ENCODE measurements around the gene PPM1N. TPM values are rescaled to one million over a fixed set of nuclear protein-coding genes. Genes with fewer than 3 reads are reported as not detected.

PPM1N gene
- total and polyA plus RNA-seq, 2 of the 13 experiments (the other 11 are each of a cell fraction or from before 2014, with no cell fraction given) = 0.31 to 1.8 TPM

DNA sequence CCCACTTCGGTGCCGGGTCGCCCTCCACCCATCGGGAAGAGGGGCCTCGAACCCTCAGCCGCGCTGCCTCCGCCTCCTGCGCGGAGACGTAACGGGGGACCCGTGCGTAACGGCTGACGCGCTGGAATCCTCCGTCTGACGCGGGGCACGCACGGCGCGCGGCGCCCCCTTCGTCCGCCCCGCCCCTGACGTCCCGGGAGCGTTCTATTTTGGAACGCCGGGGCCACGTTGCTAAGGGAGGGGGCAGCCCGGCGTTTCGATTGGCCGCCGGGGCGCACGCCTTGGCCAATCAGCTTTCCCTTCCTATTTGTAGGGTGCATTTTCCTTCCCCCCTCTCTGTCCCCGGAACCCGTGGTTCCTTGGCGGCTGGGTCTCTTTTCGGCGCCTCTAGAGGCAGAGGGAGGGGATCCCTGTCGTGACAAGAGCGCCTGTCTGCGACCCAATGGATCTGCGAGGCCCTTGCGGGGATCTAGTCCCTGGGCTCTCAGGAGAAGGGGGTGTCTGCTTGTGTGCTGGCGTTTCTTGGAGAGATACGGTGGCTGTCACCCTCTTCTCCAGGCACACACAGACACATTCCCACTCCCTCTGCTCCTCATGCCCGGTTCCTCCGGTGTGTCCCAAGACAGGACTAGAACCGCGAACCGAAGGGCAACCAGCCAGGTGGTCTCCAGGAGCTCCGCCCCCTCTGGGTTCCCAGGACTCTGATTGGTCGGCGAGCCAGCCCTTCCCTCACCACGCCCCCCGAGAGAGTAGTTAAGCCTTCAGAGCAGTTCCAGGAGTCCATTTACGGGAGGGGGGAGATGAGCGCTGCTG, 28.9 kb upstream of the PPM1N start (continued):
- TF ChIP-seq, protein P1, sequence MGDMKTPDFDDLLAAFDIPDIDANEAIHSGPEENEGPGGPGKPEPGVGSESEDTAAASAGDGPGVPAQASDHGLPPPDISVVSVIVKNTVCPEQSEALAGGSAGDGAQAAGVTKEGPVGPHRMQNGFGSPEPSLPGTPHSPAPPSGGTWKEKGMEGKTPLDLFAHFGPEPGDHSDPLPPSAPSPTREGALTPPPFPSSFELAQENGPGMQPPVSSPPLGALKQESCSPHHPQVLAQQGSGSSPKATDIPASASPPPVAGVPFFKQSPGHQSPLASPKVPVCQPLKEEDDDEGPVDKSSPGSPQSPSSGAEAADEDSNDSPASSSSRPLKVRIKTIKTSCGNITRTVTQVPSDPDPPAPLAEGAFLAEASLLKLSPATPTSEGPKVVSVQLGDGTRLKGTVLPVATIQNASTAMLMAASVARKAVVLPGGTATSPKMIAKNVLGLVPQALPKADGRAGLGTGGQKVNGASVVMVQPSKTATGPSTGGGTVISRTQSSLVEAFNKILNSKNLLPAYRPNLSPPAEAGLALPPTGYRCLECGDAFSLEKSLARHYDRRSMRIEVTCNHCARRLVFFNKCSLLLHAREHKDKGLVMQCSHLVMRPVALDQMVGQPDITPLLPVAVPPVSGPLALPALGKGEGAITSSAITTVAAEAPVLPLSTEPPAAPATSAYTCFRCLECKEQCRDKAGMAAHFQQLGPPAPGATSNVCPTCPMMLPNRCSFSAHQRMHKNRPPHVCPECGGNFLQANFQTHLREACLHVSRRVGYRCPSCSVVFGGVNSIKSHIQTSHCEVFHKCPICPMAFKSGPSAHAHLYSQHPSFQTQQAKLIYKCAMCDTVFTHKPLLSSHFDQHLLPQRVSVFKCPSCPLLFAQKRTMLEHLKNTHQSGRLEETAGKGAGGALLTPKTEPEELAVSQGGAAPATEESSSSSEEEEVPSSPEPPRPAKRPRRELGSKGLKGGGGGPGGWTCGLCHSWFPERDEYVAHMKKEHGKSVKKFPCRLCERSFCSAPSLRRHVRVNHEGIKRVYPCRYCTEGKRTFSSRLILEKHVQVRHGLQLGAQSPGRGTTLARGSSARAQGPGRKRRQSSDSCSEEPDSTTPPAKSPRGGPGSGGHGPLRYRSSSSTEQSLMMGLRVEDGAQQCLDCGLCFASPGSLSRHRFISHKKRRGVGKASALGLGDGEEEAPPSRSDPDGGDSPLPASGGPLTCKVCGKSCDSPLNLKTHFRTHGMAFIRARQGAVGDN (CRISPR knock-in tag; IDR thresholded peaks at IDR 0.05) = peak; percentile 83
- no peak for TF ChIP-seq ZBTB42 (CRISPR knock-in tag; IDR thresholded peaks at IDR 0.05)
- TF ChIP-seq KMT2B (CRISPR knock-in tag; IDR thresholded peaks at IDR 0.05) = no peak
- TF ChIP-seq ZNF12 (CRISPR knock-in tag; IDR thresholded peaks at IDR 0.05) = no peak
- TF ChIP-seq NPAS2 (CRISPR knock-in tag; IDR thresholded peaks at IDR 0.05; ENCODE audit: borderline replicate concordance) = no peak
- no peak for TF ChIP-seq ZNF614 (CRISPR knock-in tag; IDR thresholded peaks at IDR 0.05; ENCODE audit: borderline replicate concordance)
- TF ChIP-seq HMG20A (CRISPR knock-in tag; IDR thresholded peaks at IDR 0.05; ENCODE audit: borderline replicate concordance) = no peak
- 0 out of 2 replicates have a peak, but pooled peaks have one; percentile 31 for TF ChIP-seq MED1 (CRISPR knock-in tag; IDR thresholded peaks at IDR 0.05)
- TF ChIP-seq STAT5B (CRISPR knock-in tag; IDR thresholded peaks at IDR 0.05) = no peak
- TF ChIP-seq, protein P2, sequence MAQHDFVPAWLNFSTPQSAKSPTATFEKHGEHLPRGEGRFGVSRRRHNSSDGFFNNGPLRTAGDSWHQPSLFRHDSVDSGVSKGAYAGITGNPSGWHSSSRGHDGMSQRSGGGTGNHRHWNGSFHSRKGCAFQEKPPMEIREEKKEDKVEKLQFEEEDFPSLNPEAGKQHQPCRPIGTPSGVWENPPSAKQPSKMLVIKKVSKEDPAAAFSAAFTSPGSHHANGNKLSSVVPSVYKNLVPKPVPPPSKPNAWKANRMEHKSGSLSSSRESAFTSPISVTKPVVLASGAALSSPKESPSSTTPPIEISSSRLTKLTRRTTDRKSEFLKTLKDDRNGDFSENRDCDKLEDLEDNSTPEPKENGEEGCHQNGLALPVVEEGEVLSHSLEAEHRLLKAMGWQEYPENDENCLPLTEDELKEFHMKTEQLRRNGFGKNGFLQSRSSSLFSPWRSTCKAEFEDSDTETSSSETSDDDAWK (CRISPR knock-in tag; IDR thresholded peaks at IDR 0.05) = no peak
- no peak for TF ChIP-seq FOXP4 (CRISPR knock-in tag; IDR thresholded peaks at IDR 0.05)
- no peak for TF ChIP-seq HNF4G (IDR thresholded peaks at IDR 0.05; ENCODE audit: borderline replicate concordance, low read depth, low read length)
- no peak for TF ChIP-seq HNF4G (CRISPR knock-in tag; IDR thresholded peaks at IDR 0.05; ENCODE audit: borderline replicate concordance, low read depth)
- TF ChIP-seq, protein P3, sequence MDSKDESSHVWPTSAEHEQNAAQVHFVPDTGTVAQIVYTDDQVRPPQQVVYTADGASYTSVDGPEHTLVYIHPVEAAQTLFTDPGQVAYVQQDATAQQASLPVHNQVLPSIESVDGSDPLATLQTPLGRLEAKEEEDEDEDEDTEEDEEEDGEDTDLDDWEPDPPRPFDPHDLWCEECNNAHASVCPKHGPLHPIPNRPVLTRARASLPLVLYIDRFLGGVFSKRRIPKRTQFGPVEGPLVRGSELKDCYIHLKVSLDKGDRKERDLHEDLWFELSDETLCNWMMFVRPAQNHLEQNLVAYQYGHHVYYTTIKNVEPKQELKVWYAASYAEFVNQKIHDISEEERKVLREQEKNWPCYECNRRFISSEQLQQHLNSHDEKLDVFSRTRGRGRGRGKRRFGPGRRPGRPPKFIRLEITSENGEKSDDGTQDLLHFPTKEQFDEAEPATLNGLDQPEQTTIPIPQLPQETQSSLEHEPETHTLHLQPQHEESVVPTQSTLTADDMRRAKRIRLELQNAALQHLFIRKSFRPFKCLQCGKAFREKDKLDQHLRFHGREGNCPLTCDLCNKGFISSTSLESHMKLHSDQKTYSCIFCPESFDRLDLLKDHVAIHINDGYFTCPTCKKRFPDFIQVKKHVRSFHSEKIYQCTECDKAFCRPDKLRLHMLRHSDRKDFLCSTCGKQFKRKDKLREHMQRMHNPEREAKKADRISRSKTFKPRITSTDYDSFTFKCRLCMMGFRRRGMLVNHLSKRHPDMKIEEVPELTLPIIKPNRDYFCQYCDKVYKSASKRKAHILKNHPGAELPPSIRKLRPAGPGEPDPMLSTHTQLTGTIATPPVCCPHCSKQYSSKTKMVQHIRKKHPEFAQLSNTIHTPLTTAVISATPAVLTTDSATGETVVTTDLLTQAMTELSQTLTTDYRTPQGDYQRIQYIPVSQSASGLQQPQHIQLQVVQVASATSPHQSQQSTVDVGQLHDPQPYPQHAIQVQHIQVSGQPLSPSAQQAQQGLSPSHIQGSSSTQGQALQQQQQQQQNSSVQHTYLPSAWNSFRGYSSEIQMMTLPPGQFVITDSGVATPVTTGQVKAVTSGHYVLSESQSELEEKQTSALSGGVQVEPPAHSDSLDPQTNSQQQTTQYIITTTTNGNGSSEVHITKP (CRISPR knock-in tag; IDR thresholded peaks at IDR 0.05; ENCODE audit: low read depth) = peak; percentile 57; the same call in 1 of the 2 replicates
- TF ChIP-seq HINFP (CRISPR knock-in tag; IDR thresholded peaks at IDR 0.05; ENCODE audit: low read depth) = no peak
- TF ChIP-seq NR2F6 (IDR thresholded peaks at IDR 0.05) = no peak
- TF ChIP-seq NR2F6 (CRISPR knock-in tag; IDR thresholded peaks at IDR 0.05) = peak; percentile 43; the same call in 1 of the 2 replicates
